GM23338 (cell line): Measurements from ENCODE around the gene RPS5. TPM values are rescaled to one million over a fixed set of nuclear protein-coding genes. Genes with fewer than 3 reads are reported as not detected.

ENCODE experiments used
- ATAC-seq: fragments of 200-7000 bp; cut with Tn5 transposase; 3 replicates; pipeline ENCODE4 v1.9.1; 2020
- DNase-seq: peaks from one replicate; pipeline ENCODE4 v3.0.0-alpha.2; 2015; ENCODE audit warnings: low spot score
- H2AFZ ChIP-seq: fragments of 200-600 bp; sonication (generic); 2 replicates; pipeline ENCODE4 v1.8.0; 2016; ENCODE audit warnings: antibody characterized with exemption, mild to moderate bottlenecking, moderate library complexity
- H3F3A ChIP-seq: fragments of 200-600 bp; sonication (generic); replicated peaks from 2 replicates; pipeline ENCODE4 v1.8.0; 2017; ENCODE audit warnings: antibody characterized with exemption, mixed run types, low read depth
- H3K27ac ChIP-seq: fragments of 200-600 bp; sonication (generic); 2 replicates; pipeline ENCODE4 v1.6.1; 2016; ENCODE audit warnings: low read depth
- H3K27me3 ChIP-seq: fragments of 200-600 bp; sonication (generic); 2 replicates; pipeline ENCODE4 v1.8.0; 2016; ENCODE audit warnings: mild to moderate bottlenecking, mixed run types, moderate library complexity; ENCODE audit not compliant: insufficient read depth
- H3K36me3 ChIP-seq: fragments of 200-600 bp; sonication (generic); 2 replicates; pipeline ENCODE4 v1.8.0; 2016; ENCODE audit warnings: mild to moderate bottlenecking; ENCODE audit not compliant: insufficient read depth
- H3K4me1 ChIP-seq: fragments of 200-600 bp; sonication (generic); 2 replicates; pipeline ENCODE4 v1.8.0; 2016; ENCODE audit warnings: mild to moderate bottlenecking, moderate library complexity; ENCODE audit not compliant: insufficient read depth
- H3K4me2 ChIP-seq: fragments of 200-600 bp; sonication (generic); 2 replicates; pipeline ENCODE4 v1.7.1; 2017; ENCODE audit warnings: mixed run types
- H3K4me3 ChIP-seq: fragments of 200-600 bp; sonication (generic); 2 replicates; pipeline ENCODE4 v1.6.1; 2016; ENCODE audit warnings: mixed run types
- H3K79me2 ChIP-seq: fragments of 200-600 bp; sonication (generic); replicated peaks from 2 replicates; pipeline ENCODE4 v1.8.0; 2017; ENCODE audit warnings: mild to moderate bottlenecking; ENCODE audit not compliant: insufficient read depth
- H3K9me2 ChIP-seq: fragments of 200-600 bp; sonication (generic); 2 replicates; pipeline ENCODE4 v1.8.0; 2017; ENCODE audit not compliant: insufficient read depth
- H4K20me1 ChIP-seq: fragments of 200-600 bp; sonication (generic); replicated peaks from 2 replicates; pipeline ENCODE4 v1.8.0; 2017; ENCODE audit warnings: mild to moderate bottlenecking; ENCODE audit not compliant: insufficient read depth
- H3K27ac Mint-ChIP-seq: 2 replicates; pipeline ENCODE4 v1.8.0; 2020; ENCODE audit warnings: inconsistent platforms, mild to moderate bottlenecking, moderate library complexity, mixed read lengths
- H3K27me3 Mint-ChIP-seq: 3 replicates; pipeline ENCODE4 v1.8.0; 2022; ENCODE audit warnings: low read depth, mild to moderate bottlenecking, moderate library complexity, mixed read lengths, inconsistent platforms; ENCODE audit not compliant: insufficient read depth, poor library complexity
- H3K36me3 Mint-ChIP-seq: 3 replicates; pipeline ENCODE4 v1.8.0; 2021; ENCODE audit warnings: low read depth, mild to moderate bottlenecking, inconsistent platforms, moderate library complexity, mixed read lengths
- H3K4me1 Mint-ChIP-seq: 3 replicates; pipeline ENCODE4 v1.8.0; 2020; ENCODE audit warnings: mild to moderate bottlenecking, inconsistent platforms, mixed read lengths
- H3K4me3 Mint-ChIP-seq: 3 replicates; pipeline ENCODE4 v1.8.0; 2021; ENCODE audit warnings: moderate library complexity, mild to moderate bottlenecking, inconsistent platforms, mixed read lengths
- H3K9me3 Mint-ChIP-seq: 3 replicates; pipeline ENCODE4 v1.8.0; 2020; ENCODE audit warnings: moderate library complexity, mild to moderate bottlenecking, inconsistent platforms, mixed read lengths
- CTCF ChIP-seq, 2 experiments: fragments of 200-600 bp in 1 of 2; sonication (generic) in 1 of 2; conservative IDR thresholded peaks; 2 replicates each; pipeline versions ENCODE4 v1.5.1 to v1.6.1; 2016 to 2017; ENCODE audit warnings: antibody characterized with exemption in 2 of 2, low read depth in 2 of 2, mild to moderate bottlenecking in 2 of 2, moderate library complexity in 1 of 2
- ETS1 ChIP-seq: IDR thresholded peaks from 2 replicates; pipeline ENCODE4 v1.6.1; 2016; ENCODE audit warnings: antibody characterized with exemption
- EZH2 ChIP-seq: fragments of 200-600 bp; sonication (generic); IDR thresholded peaks from one replicate; pipeline ENCODE4 v1.8.0; 2017; ENCODE audit warnings: antibody characterized with exemption, mild to moderate bottlenecking, low read depth; ENCODE audit not compliant: unreplicated experiment
- EZH2phosphoT487 ChIP-seq: fragments of 200-600 bp; sonication (generic); IDR thresholded peaks from one replicate; pipeline ENCODE4 v1.8.1; 2018; ENCODE audit warnings: antibody characterized with exemption; ENCODE audit not compliant: unreplicated experiment
- POLR2AphosphoS5 ChIP-seq: IDR thresholded peaks from 2 replicates; pipeline ENCODE4 v1.6.1; 2016; ENCODE audit warnings: antibody characterized with exemption, low read depth
- REST ChIP-seq: IDR thresholded peaks from one replicate; pipeline ENCODE4 v1.6.1; 2018; ENCODE audit warnings: antibody characterized with exemption; ENCODE audit not compliant: unreplicated experiment
- ZNF331 ChIP-seq: fragments of 250-450 bp; sonication (Bioruptor Pico); IDR thresholded peaks from 2 replicates; pipeline ENCODE4 v1.5.0; 2020; ENCODE audit warnings: low read depth, mild to moderate bottlenecking, moderate library complexity
- polyA plus RNA-seq: library from polyadenylated mRNA; unstranded; fragments of >200 nt; fragmentation: Nextera tagmentation; extraction: Ambion mirVana; gene quantifications from 2 replicates; pipeline ENCODE4 v1.2.1, GENCODE V29; 2016
- total RNA-seq: library from RNA; depleted of rRNA; stranded (reverse); fragments of >200 nt; shearing (Covaris generic); gene quantifications from 2 replicates; pipeline ENCODE4 v1.2.3, GENCODE V29; 2014

Gene RPS5
- total and polyA plus RNA-seq, 2 experiments from 2014 or later = 734 to 2,111 TPM

GRCh38 chr19:58406818-58407657 lies 20.0 kb downstream of the RPS5 start:
- H4K20me1 ChIP-seq = no peaks in the 10 kb centered on the region
- H3K79me2 ChIP-seq = no peaks in the 10 kb centered on the region
- H3K36me3 ChIP-seq = no peaks in the 10 kb centered on the region
- peaks cover 15% of the 10 kb centered on the region for H3K27me3 Mint-ChIP-seq
- H3K4me2 ChIP-seq = peak overlapping the region; percentile 98
- no peaks in the 10 kb centered on the region for H3K4me1 ChIP-seq
- peak overlapping the region; percentile 94 for H3K4me3 ChIP-seq
- 0 out of 2 replicates have a peak, but pooled peaks cover 5% of the 10 kb centered on the region for H3K9me2 ChIP-seq
- no peak for TF ChIP-seq EZH2
- peak; percentile 44 to 46 for TF ChIP-seq CTCF (conservative IDR thresholded peaks at IDR 0.05; ENCODE audit: low read depth in 2 of 2)
- H3K4me1 Mint-ChIP-seq = peaks cover 17% of the 10 kb centered on the region
- no peak overlapping the region for H3K27ac ChIP-seq
- H2AFZ ChIP-seq = no peak overlapping the region
- 0 out of 2 replicates have a peak, but pooled peaks cover 7% of the 10 kb centered on the region for H3K27me3 ChIP-seq
- H3K36me3 Mint-ChIP-seq = peaks cover 12% of the 10 kb centered on the region
- DNase-seq (peak; percentile 52), ATAC-seq (peak; percentile 4; the same call in 2 of the 3 replicates)
- peak overlapping the region; percentile 38; the same call in 1 of the 2 replicates for H3K27ac Mint-ChIP-seq
- peaks cover 8% of the 10 kb centered on the region; the same call in 1 of the 2 replicates for H3F3A ChIP-seq
- H3K9me3 Mint-ChIP-seq = peaks cover 13% of the 10 kb centered on the region
- H3K4me3 Mint-ChIP-seq = peak overlapping the region; percentile 94

GRCh38 chr19:58407658-58408151 lies 20.6 kb downstream of the RPS5 start:
- Mint-ChIP-seq H3K4me1 (peaks cover 17% of the 10 kb centered on the region), H3K27me3 (peaks cover 15% of the 10 kb centered on the region), H3K4me3 (peak overlapping the region; percentile 94), H3K9me3 (peaks cover 13% of the 10 kb centered on the region), H3K36me3 (peaks cover 12% of the 10 kb centered on the region), H3K27ac (peak overlapping the region; percentile 38)
- Histone ChIP-seq H3F3A (peaks cover 6% of the 10 kb centered on the region; the same call in 1 of the 2 replicates), H3K4me2 (peak overlapping the region; percentile 98), H3K4me3 (peak overlapping the region; percentile 94), H3K79me2 (no peaks in the 10 kb centered on the region), H3K36me3 (no peaks in the 10 kb centered on the region), H2AFZ (peak overlapping the region; percentile 96; the same call in 1 of the 2 replicates), H4K20me1 (no peaks in the 10 kb centered on the region), H3K9me2 (0 out of 2 replicates have a peak, but pooled peaks cover 5% of the 10 kb centered on the region), H3K27ac (peak overlapping the region; percentile 50; the same call in 1 of the 2 replicates), H3K4me1 (no peaks in the 10 kb centered on the region), H3K27me3 (0 out of 2 replicates have a peak, but pooled peaks cover 7% of the 10 kb centered on the region)
- TF ChIP-seq EZH2 (no peak), REST (no peak), ZNF331 (CRISPR knock-in tag) (no peak), ETS1 (no peak), EZH2phosphoT487 (no peak), POLR2AphosphoS5 (no peak), CTCF (conservative IDR thresholded peaks at IDR 0.05; ENCODE audit: low read depth in 2 of 2) (no peak)
- ATAC-seq (peak; percentile 17), DNase-seq (peak; percentile 29)
